Measurements from ENCODE around the gene NCK2. TPM values are rescaled to one million over a fixed set of nuclear protein-coding genes. Genes with fewer than 3 reads are reported as not detected.

Gene NCK2
- total RNA-seq, 1 experiment from 2014 or later, result 89.0 TPM

- Mint-ChIP-seq H3K27me3 (ENCODE audit: insufficient read depth, unreplicated experiment) (no peaks in the 10 kb centered on the region), H3K4me1 (ENCODE audit: low read depth, unreplicated experiment) (peaks cover 61% of the 10 kb centered on the region), H3K4me3 (ENCODE audit: unreplicated experiment) (peak overlapping the region; percentile 36), H3K36me3 (ENCODE audit: insufficient read depth, unreplicated experiment) (no peaks in the 10 kb centered on the region), H3K9me3 (ENCODE audit: unreplicated experiment) (no peaks in the 10 kb centered on the region), H3K27ac (ENCODE audit: unreplicated experiment) (peak overlapping the region; percentile 75)
- no peaks in the 10 kb centered on the region for H3K9me3 ChIP-seq
- H3K4me1 ChIP-seq, result peaks cover 49% of the 10 kb centered on the region
- ChIA-PET CTCF (interaction anchor here (0.7 to 1.1 kb wide), 2 partner anchors 18 to 136 kb away, joined by 3 to 4 read pairs; no protein-coding TSS in a partner anchor), POLR2A (interaction anchor here (0.6 kb wide), 1 partner anchor 42 kb away, joined by 7 read pairs; no protein-coding TSS in a partner anchor)
- no peak for TF ChIP-seq CTCF (IDR thresholded peaks at IDR 0.05; ENCODE audit: insufficient read depth in 1 of 2, low read depth in 1 of 2, low read length in 1 of 2, severe bottlenecking in 1 of 2, unreplicated experiment in 1 of 2)
- DNase-seq, result peak; percentile 47 to 52
- no peaks in the 10 kb centered on the region for H3K36me3 ChIP-seq (ENCODE audit: control insufficient read depth, insufficient read depth, low read length)
- BruUV-seq (replicated peaks), result no TSS peak
- intact Hi-C loops (cut with micrococcal nuclease; ENCODE audit: unreplicated experiment), result loop anchor here (2.0 kb wide), 2 partner anchors 34 to 130 kb away; no protein-coding TSS in a partner anchor
- no peak overlapping the region for H3K4me3 ChIP-seq (ENCODE audit: low read depth, low read length)
- H3K27me3 ChIP-seq (replicated peaks; ENCODE audit: control insufficient read depth, insufficient read depth, low read length), result no peaks in the 10 kb centered on the region
Measured at GRCh38 chr2:105712166-105712915, 32.4 kb upstream of the NCK2 start.

- peak overlapping the region; percentile 75 for H3K27ac Mint-ChIP-seq (ENCODE audit: unreplicated experiment)
- no peaks in the 10 kb centered on the region for H3K27me3 ChIP-seq (replicated peaks; ENCODE audit: control insufficient read depth, insufficient read depth, low read length)
- no peak for TF ChIP-seq CTCF (IDR thresholded peaks at IDR 0.05; ENCODE audit: insufficient read depth in 1 of 2, low read depth in 1 of 2, low read length in 1 of 2, severe bottlenecking in 1 of 2, unreplicated experiment in 1 of 2)
- H3K36me3 Mint-ChIP-seq (ENCODE audit: insufficient read depth, unreplicated experiment), result no peaks in the 10 kb centered on the region
- CTCF ChIA-PET, result interaction anchor here (0.7 to 1.1 kb wide), 2 partner anchors 17 to 137 kb away, joined by 3 to 4 read pairs; no protein-coding TSS in a partner anchor
- POLR2A ChIA-PET, result no interaction called here
- intact Hi-C loops (cut with micrococcal nuclease; ENCODE audit: unreplicated experiment), result loop anchor here (2.0 kb wide), 2 partner anchors 34 to 130 kb away; no protein-coding TSS in a partner anchor
- peak in 1 of 2 experiments; percentile 18 for DNase-seq
- no TSS peak for BruUV-seq (replicated peaks)
- H3K9me3 ChIP-seq, result no peaks in the 10 kb centered on the region
- no peaks in the 10 kb centered on the region for H3K27me3 Mint-ChIP-seq (ENCODE audit: insufficient read depth, unreplicated experiment)
- H3K4me3 Mint-ChIP-seq (ENCODE audit: unreplicated experiment), result peak overlapping the region; percentile 36
- no peaks in the 10 kb centered on the region for H3K36me3 ChIP-seq (ENCODE audit: control insufficient read depth, insufficient read depth, low read length)
- H3K4me3 ChIP-seq (ENCODE audit: low read depth, low read length), result no peak overlapping the region
- H3K4me1 Mint-ChIP-seq (ENCODE audit: low read depth, unreplicated experiment), result peaks cover 61% of the 10 kb centered on the region
- H3K9me3 Mint-ChIP-seq (ENCODE audit: unreplicated experiment), result no peaks in the 10 kb centered on the region
- peaks cover 49% of the 10 kb centered on the region for H3K4me1 ChIP-seq
Measured at GRCh38 chr2:105712981-105713596, 31.6 kb upstream of the NCK2 start.

- no peaks in the 10 kb centered on the region for H3K9me3 ChIP-seq
- peaks cover 49% of the 10 kb centered on the region for H3K4me1 ChIP-seq
- Mint-ChIP-seq H3K27ac (ENCODE audit: unreplicated experiment) (peak overlapping the region; percentile 75), H3K4me1 (ENCODE audit: low read depth, unreplicated experiment) (peaks cover 51% of the 10 kb centered on the region), H3K27me3 (ENCODE audit: insufficient read depth, unreplicated experiment) (no peaks in the 10 kb centered on the region), H3K9me3 (ENCODE audit: unreplicated experiment) (no peaks in the 10 kb centered on the region), H3K36me3 (ENCODE audit: insufficient read depth, unreplicated experiment) (no peaks in the 10 kb centered on the region), H3K4me3 (ENCODE audit: unreplicated experiment) (no peak overlapping the region)
- no peaks in the 10 kb centered on the region for H3K36me3 ChIP-seq (ENCODE audit: control insufficient read depth, insufficient read depth, low read length)
- DNase-seq, result no peak
- BruUV-seq (replicated peaks), result no TSS peak
- POLR2A ChIA-PET, result no interaction called here
- no peaks in the 10 kb centered on the region for H3K27me3 ChIP-seq (replicated peaks; ENCODE audit: control insufficient read depth, insufficient read depth, low read length)
- no peak overlapping the region for H3K4me3 ChIP-seq (ENCODE audit: low read depth, low read length)
- TF ChIP-seq CTCF (IDR thresholded peaks at IDR 0.05; ENCODE audit: insufficient read depth in 1 of 2, low read depth in 1 of 2, low read length in 1 of 2, severe bottlenecking in 1 of 2, unreplicated experiment in 1 of 2), result no peak
- intact Hi-C loops (cut with micrococcal nuclease; ENCODE audit: unreplicated experiment), result no loop called here
- CTCF ChIA-PET, result no interaction called here
Measured at GRCh38 chr2:105714141-105714540, 30.6 kb upstream of the NCK2 start.
